Measurements from ENCODE around the gene MRGPRG. TPM values are rescaled to one million over a fixed set of nuclear protein-coding genes. Genes with fewer than 3 reads are reported as not detected.

The MRGPRG gene
- total and polyA plus RNA-seq, 8 donors = not detected

GRCh38 chr11:3188496-3189195, 30.0 kb downstream of the MRGPRG start:
- no peak for TF ChIP-seq CTCF (IDR thresholded peaks at IDR 0.05)
- no peaks in the 10 kb centered on the region for H3K36me3 ChIP-seq
- H3K4me1 ChIP-seq = no peaks in the 10 kb centered on the region
- H3K9me3 ChIP-seq = no peaks in the 10 kb centered on the region
- no peak overlapping the region for H3K27ac ChIP-seq
- intact Hi-C loops (cut with DNase I) = no loop called here
- no peaks in the 10 kb centered on the region for H3K27me3 ChIP-seq
- no peak overlapping the region for H3K4me3 ChIP-seq
- ATAC-seq (no peak), DNase-seq (peak in 1 of 4 donors; percentile 61)

DNA sequence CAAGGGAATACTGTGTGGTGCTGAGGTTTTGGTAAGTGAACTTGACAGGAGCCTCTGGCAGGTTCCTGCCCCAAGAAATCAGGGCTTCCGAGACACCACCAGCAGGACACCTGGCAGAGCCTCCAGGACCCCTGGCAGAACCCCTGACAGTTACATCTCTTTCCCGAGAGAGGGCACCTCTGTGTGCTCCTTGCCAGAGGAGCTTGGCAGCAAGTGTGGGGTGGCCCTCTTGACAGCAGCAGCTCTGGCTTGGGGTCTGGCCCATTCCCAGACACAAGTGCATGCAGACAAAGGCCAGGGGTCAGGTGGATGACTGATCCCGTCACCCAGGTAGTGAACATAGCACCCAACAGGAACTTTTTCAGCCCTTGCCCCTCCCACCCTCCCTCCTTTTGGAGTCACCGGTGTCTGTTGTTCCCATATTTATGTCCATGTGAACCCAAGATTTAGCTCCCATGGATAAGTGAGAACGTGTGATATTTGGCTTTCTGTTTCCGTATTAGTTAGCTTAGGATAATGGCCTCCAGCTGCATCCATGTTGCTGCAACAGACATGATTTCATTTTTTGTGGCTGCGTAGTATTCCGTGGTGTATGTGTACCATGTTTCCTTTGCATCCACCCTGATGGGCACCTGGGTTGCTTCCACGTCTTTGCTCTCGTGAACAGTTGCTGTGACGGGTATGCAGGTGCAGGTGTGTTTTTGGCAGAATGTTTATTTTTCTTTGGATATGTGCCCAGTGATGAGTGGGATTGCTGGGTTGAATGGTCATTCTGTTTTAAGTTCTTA, 32.3 kb downstream of the MRGPRG start:
- no peak overlapping the region for H3K4me3 ChIP-seq
- H3K27ac ChIP-seq = no peak overlapping the region
- no peaks in the 10 kb centered on the region for H3K4me1 ChIP-seq
- no peaks in the 10 kb centered on the region for H3K9me3 ChIP-seq
- intact Hi-C loops (cut with DNase I) = no loop called here
- TF ChIP-seq CTCF (IDR thresholded peaks at IDR 0.05) = no peak
- ATAC-seq = no peak
- no peaks in the 10 kb centered on the region for H3K36me3 ChIP-seq
- H3K27me3 ChIP-seq = no peaks in the 10 kb centered on the region
- peak in 1 of 4 donors; percentile 34 for DNase-seq

DNA sequence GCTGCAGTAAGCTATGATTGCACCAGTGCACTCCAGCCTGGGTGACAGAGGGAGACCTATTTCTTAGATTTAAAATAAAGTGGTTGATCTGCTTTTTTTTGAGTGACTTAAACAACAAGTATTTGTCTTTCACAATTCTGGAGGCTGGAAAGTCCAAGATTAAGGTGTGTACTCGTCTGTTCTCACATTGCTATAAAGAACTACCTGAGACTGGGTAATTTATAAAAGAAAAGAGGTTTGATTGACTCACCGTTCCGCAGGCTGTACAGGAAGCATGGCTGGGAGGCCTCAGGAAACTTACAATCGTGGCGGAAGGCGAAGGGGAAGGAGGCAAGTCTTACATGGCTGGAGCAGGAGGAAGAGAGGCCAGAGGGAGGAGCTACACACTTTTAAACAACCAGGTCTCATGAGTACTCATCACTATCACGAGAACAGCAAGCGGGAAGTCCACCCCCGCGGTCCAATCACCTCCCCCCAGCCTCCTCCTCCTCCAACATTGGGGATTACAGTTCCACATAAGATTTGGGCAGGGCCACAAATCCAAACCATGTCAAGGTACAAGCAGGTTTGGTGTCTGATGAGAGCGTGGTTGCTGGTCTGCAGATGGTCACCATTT, 33.8 kb downstream of the MRGPRG start:
- intact Hi-C loops (cut with DNase I) = no loop called here
- no peak for ATAC-seq
- H3K36me3 ChIP-seq = no peaks in the 10 kb centered on the region
- H3K27me3 ChIP-seq = no peaks in the 10 kb centered on the region
- no peak overlapping the region for H3K4me3 ChIP-seq
- TF ChIP-seq CTCF (IDR thresholded peaks at IDR 0.05) = no peak
- H3K9me3 ChIP-seq = no peaks in the 10 kb centered on the region
- H3K4me1 ChIP-seq = no peaks in the 10 kb centered on the region
- peak overlapping the region in 1 of 2 donors; percentile 33 for H3K27ac ChIP-seq
- peak in 1 of 4 donors; percentile 31 for DNase-seq

GRCh38 chr11:3183523-3183922, 35.1 kb downstream of the MRGPRG start:
- intact Hi-C loops (cut with DNase I) = no loop called here
- no peaks in the 10 kb centered on the region for H3K4me1 ChIP-seq
- no peak overlapping the region for H3K27ac ChIP-seq
- peak in 2 of 4 donors; percentile 10 to 31 for DNase-seq
- no peak for ATAC-seq
- no peaks in the 10 kb centered on the region for H3K27me3 ChIP-seq
- no peaks in the 10 kb centered on the region for H3K36me3 ChIP-seq
- no peak for TF ChIP-seq CTCF (IDR thresholded peaks at IDR 0.05)
- no peaks in the 10 kb centered on the region for H3K9me3 ChIP-seq
- no peak overlapping the region for H3K4me3 ChIP-seq

GRCh38 chr11:3182462-3182852, 36.2 kb downstream of the MRGPRG start:
- ATAC-seq = no peak

More at GRCh38 chr11:3182462-3182852, 36.2 kb downstream of the MRGPRG start:
- no peak for TF ChIP-seq CTCF (IDR thresholded peaks at IDR 0.05)
- intact Hi-C loops (cut with DNase I) = no loop called here
- DNase-seq = peak in 2 of 4 donors; percentile 22 to 43
- H3K4me3 ChIP-seq = no peak overlapping the region
- no peaks in the 10 kb centered on the region for H3K27me3 ChIP-seq
- H3K27ac ChIP-seq = no peak overlapping the region
- no peaks in the 10 kb centered on the region for H3K4me1 ChIP-seq
- H3K36me3 ChIP-seq = no peaks in the 10 kb centered on the region
- no peaks in the 10 kb centered on the region for H3K9me3 ChIP-seq
